SU-DHL-6 (cell line): Measurements from ENCODE around the gene DNAJC27.

ENCODE experiments used
- CTCF ChIP-seq: fragments of 200-600 bp; sonication (generic); IDR thresholded peaks from one replicate; pipeline ENCODE4 v1.5.1; 2017; ENCODE audit warnings: antibody characterized with exemption, mild to moderate bottlenecking, low read length, moderate library complexity; ENCODE audit not compliant: insufficient read depth, poor library complexity, severe bottlenecking
- EZH2phosphoT487 ChIP-seq: fragments of 200-600 bp; sonication (generic), shearing (Covaris generic); conservative IDR thresholded peaks from 2 replicates; pipeline ENCODE4 v1.6.1; 2018; ENCODE audit warnings: mild to moderate bottlenecking, antibody characterized with exemption, low read length, moderate library complexity, mixed read lengths

GRCh38 chr2:24986372-24986771 lies 14.6 kb upstream of the DNAJC27 start:
- TF ChIP-seq CTCF, result no peak
- no peak for TF ChIP-seq EZH2phosphoT487
